Measurements from ENCODE around the gene HDAC7.

GRCh38 chr12:47773858-47774580 is 45.7 kb downstream of the HDAC7 start:
- TF ChIP-seq ARNTL (CRISPR knock-in tag; IDR thresholded peaks at IDR 0.05; ENCODE audit: borderline replicate concordance, low read depth) (no peak), ZFP30 (CRISPR knock-in tag; IDR thresholded peaks at IDR 0.05) (no peak), ZNF565 (CRISPR knock-in tag; conservative IDR thresholded peaks at IDR 0.05; ENCODE audit: low read depth) (no peak), RARB (CRISPR knock-in tag; IDR thresholded peaks at IDR 0.05) (no peak), PATZ1 (CRISPR knock-in tag; IDR thresholded peaks at IDR 0.05; ENCODE audit: borderline replicate concordance) (no peak), BACH2 (CRISPR knock-in tag; IDR thresholded peaks at IDR 0.05; ENCODE audit: borderline replicate concordance) (no peak), ZFP3 (CRISPR knock-in tag; IDR thresholded peaks at IDR 0.05) (no peak), ZNF70 (CRISPR knock-in tag; IDR thresholded peaks at IDR 0.05) (no peak), PPARA (CRISPR knock-in tag; IDR thresholded peaks at IDR 0.05; ENCODE audit: borderline replicate concordance) (no peak)
